ENCODE data around the gene PADI6. TPM values are rescaled to one million over a fixed set of nuclear protein-coding genes. Genes with fewer than 3 reads are reported as not detected.

PADI6 gene
- total RNA-seq, 4 donors from 2014 or later: not detected

DNA sequence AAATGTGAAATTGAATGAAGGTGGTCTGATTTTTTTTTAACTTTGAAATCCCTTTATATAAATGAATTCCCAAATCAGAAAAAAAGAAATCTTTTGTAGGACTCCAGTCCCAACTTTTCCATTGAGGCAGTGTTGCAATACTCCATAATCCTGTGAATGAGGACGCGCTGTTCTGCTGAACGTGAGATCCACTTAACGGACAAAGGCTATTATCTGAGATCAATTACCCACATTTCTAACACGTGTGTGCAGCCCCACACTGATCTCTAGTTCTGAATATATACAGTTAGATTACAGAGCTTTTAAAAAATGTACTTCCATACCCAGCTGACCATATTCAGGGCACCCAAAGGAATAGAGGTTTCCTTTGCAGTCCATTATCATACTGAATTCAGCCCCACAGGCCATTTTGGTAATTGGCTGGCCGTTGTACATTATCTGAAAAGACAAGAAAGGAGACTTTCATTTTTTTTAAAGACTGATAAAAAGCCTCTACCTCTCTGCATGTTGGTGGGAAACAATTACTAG lies 48.5 kb downstream of the PADI6 start:
- TF ChIP-seq, protein P1, sequence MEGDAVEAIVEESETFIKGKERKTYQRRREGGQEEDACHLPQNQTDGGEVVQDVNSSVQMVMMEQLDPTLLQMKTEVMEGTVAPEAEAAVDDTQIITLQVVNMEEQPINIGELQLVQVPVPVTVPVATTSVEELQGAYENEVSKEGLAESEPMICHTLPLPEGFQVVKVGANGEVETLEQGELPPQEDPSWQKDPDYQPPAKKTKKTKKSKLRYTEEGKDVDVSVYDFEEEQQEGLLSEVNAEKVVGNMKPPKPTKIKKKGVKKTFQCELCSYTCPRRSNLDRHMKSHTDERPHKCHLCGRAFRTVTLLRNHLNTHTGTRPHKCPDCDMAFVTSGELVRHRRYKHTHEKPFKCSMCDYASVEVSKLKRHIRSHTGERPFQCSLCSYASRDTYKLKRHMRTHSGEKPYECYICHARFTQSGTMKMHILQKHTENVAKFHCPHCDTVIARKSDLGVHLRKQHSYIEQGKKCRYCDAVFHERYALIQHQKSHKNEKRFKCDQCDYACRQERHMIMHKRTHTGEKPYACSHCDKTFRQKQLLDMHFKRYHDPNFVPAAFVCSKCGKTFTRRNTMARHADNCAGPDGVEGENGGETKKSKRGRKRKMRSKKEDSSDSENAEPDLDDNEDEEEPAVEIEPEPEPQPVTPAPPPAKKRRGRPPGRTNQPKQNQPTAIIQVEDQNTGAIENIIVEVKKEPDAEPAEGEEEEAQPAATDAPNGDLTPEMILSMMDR (IDR thresholded peaks at IDR 0.05; ENCODE audit: low read depth): no peak

- TF ChIP-seq, protein P1 (IDR thresholded peaks at IDR 0.05; ENCODE audit: low read depth): no peak
Measured at GRCh38 chr1:17422461-17422860, 50.5 kb downstream of the PADI6 start.

GRCh38 chr1:17423781-17424245 lies 51.8 kb downstream of the PADI6 start:
- TF ChIP-seq, protein P1 (IDR thresholded peaks at IDR 0.05; ENCODE audit: low read depth): no peak

DNA sequence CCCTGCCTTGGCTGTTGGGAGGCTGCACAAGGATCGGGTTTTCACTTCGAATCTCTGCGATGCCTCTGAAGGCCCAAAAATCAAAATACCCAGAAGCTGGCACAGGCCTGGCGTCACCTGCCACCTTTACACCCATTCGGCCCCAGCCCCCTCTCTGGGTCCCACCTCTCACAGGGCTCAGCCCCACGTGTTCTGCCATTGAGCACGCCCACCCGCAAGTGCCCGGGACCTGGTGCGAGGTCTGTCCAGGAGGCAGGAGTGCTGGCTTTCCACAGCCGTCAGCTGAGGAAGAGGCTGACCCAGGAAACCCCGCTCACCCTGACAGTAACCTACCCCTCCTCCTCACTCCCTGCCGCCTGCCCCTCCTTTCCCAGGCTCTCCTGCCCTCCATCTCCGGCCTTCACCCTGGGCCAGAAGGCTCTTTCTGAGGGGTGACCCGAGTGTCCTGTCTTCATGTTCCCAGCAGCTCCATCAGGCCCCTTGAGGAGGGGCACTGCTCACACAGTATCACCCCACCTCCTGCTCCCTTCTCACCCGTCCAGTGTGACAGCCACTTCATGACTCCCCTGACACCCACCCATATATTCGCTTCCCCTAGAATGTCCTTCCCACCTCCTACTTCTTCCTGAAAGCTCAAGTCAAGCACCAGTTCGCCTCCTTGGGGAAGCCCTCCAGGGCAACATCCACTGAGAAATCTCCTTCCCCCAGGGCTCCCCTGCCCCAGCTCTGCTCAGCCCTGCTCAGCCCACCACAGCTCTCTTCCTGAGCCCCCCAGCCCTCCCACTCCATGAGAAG lies 54.0 kb downstream of the PADI6 start:
- TF ChIP-seq, protein P1 (IDR thresholded peaks at IDR 0.05; ENCODE audit: low read depth): no peak

GRCh38 chr1:17427696-17428660 lies 56.0 kb downstream of the PADI6 start:
- TF ChIP-seq, protein P1 (IDR thresholded peaks at IDR 0.05; ENCODE audit: low read depth): no peak

GRCh38 chr1:17429183-17429582 lies 57.2 kb downstream of the PADI6 start:
- TF ChIP-seq, protein P1 (IDR thresholded peaks at IDR 0.05; ENCODE audit: low read depth): no peak
